Testis (tissue), 3 donors: Measurements from ENCODE around the gene ADAMTSL2. TPM values are rescaled to one million over a fixed set of nuclear protein-coding genes. Genes with fewer than 3 reads are reported as not detected.

Experiments
- DNase-seq: peaks from one replicate; pipeline ENCODE4 v3.0.0-alpha.2; 2019
- H3K27ac ChIP-seq, 2 donors: fragments of 200-600 bp; sonication (generic); one replicate each; pipeline ENCODE4 v1.5.1; 2019
- H3K27me3 ChIP-seq: fragments of 200-600 bp; sonication (generic); one replicate; pipeline ENCODE4 v1.5.1; 2019
- H3K36me3 ChIP-seq: fragments of 200-600 bp; sonication (generic); one replicate; pipeline ENCODE4 v1.5.1; 2017; ENCODE audit warnings: low read depth; ENCODE audit errors: missing control alignments
- H3K4me1 ChIP-seq: fragments of 200-600 bp; sonication (generic); one replicate; pipeline ENCODE4 v1.5.1; 2019
- H3K4me3 ChIP-seq, 2 donors: fragments of 200-600 bp; sonication (generic); one replicate each; pipeline ENCODE4 v1.5.1; 2017 to 2019
- H3K9me3 ChIP-seq: fragments of 200-600 bp; sonication (generic); one replicate; pipeline ENCODE4 v1.5.1; 2017
- CTCF ChIP-seq, 3 experiments: fragments of 450-650 bp in 2 of 3; fragments of 200-600 bp in 1 of 3; sonication (generic) in 1 of 3; IDR thresholded peaks; one replicate each; pipeline ENCODE4 v1.5.1; 2016 to 2019; ENCODE audit warnings: antibody characterized with exemption in 3 of 3, mild to moderate bottlenecking in 2 of 3, moderate library complexity in 1 of 3
- POLR2A ChIP-seq: fragments of 450-650 bp; IDR thresholded peaks from one replicate; pipeline ENCODE4 v1.6.1; 2017; ENCODE audit warnings: antibody characterized with exemption, mild to moderate bottlenecking, moderate library complexity
- WGBS, 2 donors: methylation state at CpG; one replicate each; pipeline ENCODE4 v1.1.5; 2018; 5-methylcytosine and 5-hydroxymethylcytosine counted together
- intact Hi-C: fragments of 100-400 bp; cut with DNase I; formaldehyde crosslinking; loops from one replicate; pipeline ENCODE4 v1.15.1; 2023; ENCODE audit warnings: low total_unique reads
- polyA plus RNA-seq: library from polyadenylated mRNA; stranded (reverse); fragments of 350-450 nt; fragmentation: Illumina TruSeq; extraction: RNeasy Lipid Tissue Mini Kit (QIAGEN cat#74804); gene quantifications from one replicate; pipeline ENCODE4 v1.2.3, GENCODE V29; 2014; ENCODE audit warnings: low read depth, low replicate concordance; ENCODE audit not compliant: insufficient read depth
- total RNA-seq, 2 donors: library from RNA; depleted of rRNA; stranded (reverse); fragments of >200 nt; gene quantifications; one replicate each; pipeline ENCODE4 v1.2.3, GENCODE V29; 2016

Gene ADAMTSL2
- total and polyA plus RNA-seq, 3 donors from 2014 or later = 3.8 to 11.1 (median 9.4) TPM

- H3K36me3 ChIP-seq = no peaks in the 10 kb centered on the region
- 69% methylated on average over 9 of the region's 9 CpGs; no CpG with 5 or more reads in 1 of the 2 donors for WGBS, 2 donors
- peaks cover 55% of the 10 kb centered on the region for H3K4me1 ChIP-seq
Observed at GRCh38 chr9:133531293-133531692, 3.2 kb upstream of the ADAMTSL2 start.

GRCh38 chr9:133532937-133533668 is 1.4 kb upstream of the ADAMTSL2 start:
- TF ChIP-seq CTCF (IDR thresholded peaks at IDR 0.05) = peak; percentile 9 to 58 (median 21)
- TF ChIP-seq POLR2A = no peak
- no peak overlapping the region for H3K27ac ChIP-seq
- no peaks in the 10 kb centered on the region for H3K27me3 ChIP-seq
- peak; percentile 67 for DNase-seq
- H3K36me3 ChIP-seq = no peaks in the 10 kb centered on the region
- 78 to 85% methylated on average over 11 to 20 of the region's 20 CpGs for WGBS, 2 donors
- no peaks in the 10 kb centered on the region for H3K9me3 ChIP-seq
- peaks cover 42% of the 10 kb centered on the region for H3K4me1 ChIP-seq
- intact Hi-C loops = loop anchor here (10.0 kb wide), 1 partner anchor 202 kb away; the partner anchor contains the start of gene SARDH
- no peak overlapping the region for H3K4me3 ChIP-seq

More at GRCh38 chr9:133531293-133531692, 3.2 kb upstream of the ADAMTSL2 start:
- H3K4me3 ChIP-seq = no peak overlapping the region
- no peak for DNase-seq
- no peak for TF ChIP-seq POLR2A
- no peak for TF ChIP-seq CTCF (IDR thresholded peaks at IDR 0.05)
- H3K27ac ChIP-seq = no peak overlapping the region
- H3K9me3 ChIP-seq = no peaks in the 10 kb centered on the region
- H3K27me3 ChIP-seq = no peaks in the 10 kb centered on the region
- intact Hi-C loops = loop anchor here (10.0 kb wide), 1 partner anchor 204 kb away; the partner anchor contains the start of gene SARDH

GRCh38 chr9:133533857-133534256 is 647 bp upstream of the ADAMTSL2 start:
- Histone ChIP-seq H3K4me1 (peaks cover 38% of the 10 kb centered on the region), H3K36me3 (no peaks in the 10 kb centered on the region), H3K27me3 (no peaks in the 10 kb centered on the region), H3K4me3 (peak overlapping the region; percentile 31 to 55), H3K9me3 (no peaks in the 10 kb centered on the region), H3K27ac (peak overlapping the region; percentile 26 to 53)
- no peak for DNase-seq
- intact Hi-C loops = loop anchor here (10.0 kb wide), 1 partner anchor 201 kb away; the partner anchor contains the start of gene SARDH
- TF ChIP-seq CTCF (IDR thresholded peaks at IDR 0.05) (no peak), POLR2A (no peak)
- 8 to 9% methylated on average over 8 to 9 of the region's 9 CpGs for WGBS, 2 donors

GRCh38 chr9:133535306-133535877 is 888 bp downstream of the ADAMTSL2 start:
- TF ChIP-seq POLR2A (no peak), CTCF (IDR thresholded peaks at IDR 0.05) (no peak)
- intact Hi-C loops = loop anchor here (10.0 kb wide), 1 partner anchor 199 kb away; the partner anchor contains the start of gene SARDH
- 29 to 57% methylated on average over 5 to 12 of the region's 13 CpGs for WGBS, 2 donors
- no peak overlapping the region for H3K27ac ChIP-seq
- H3K27me3 ChIP-seq = no peaks in the 10 kb centered on the region
- peaks cover 38% of the 10 kb centered on the region for H3K4me1 ChIP-seq
- no peaks in the 10 kb centered on the region for H3K36me3 ChIP-seq
- peak overlapping the region; percentile 31 to 55 for H3K4me3 ChIP-seq
- DNase-seq = no peak
- H3K9me3 ChIP-seq = no peaks in the 10 kb centered on the region
